Loucy (cell line): ENCODE results near the gene HLA-B.

Experiments used
- EZH2phosphoT487 ChIP-seq: fragments of 200-600 bp; IDR thresholded peaks from 2 replicates; pipeline ENCODE4 v1.6.1; 2018; ENCODE audit warnings: antibody characterized with exemption, mild to moderate bottlenecking, moderate library complexity, borderline replicate concordance
- TF ChIP-seq, protein P1 (sequence below): fragments of 200-600 bp; sonication (generic); conservative IDR thresholded peaks from 2 replicates; pipeline ENCODE4 v1.5.1; 2014; ENCODE audit warnings: mild to moderate bottlenecking, antibody characterized with exemption, low read length

- no peak for TF ChIP-seq EZH2phosphoT487
- TF ChIP-seq, protein P1, sequence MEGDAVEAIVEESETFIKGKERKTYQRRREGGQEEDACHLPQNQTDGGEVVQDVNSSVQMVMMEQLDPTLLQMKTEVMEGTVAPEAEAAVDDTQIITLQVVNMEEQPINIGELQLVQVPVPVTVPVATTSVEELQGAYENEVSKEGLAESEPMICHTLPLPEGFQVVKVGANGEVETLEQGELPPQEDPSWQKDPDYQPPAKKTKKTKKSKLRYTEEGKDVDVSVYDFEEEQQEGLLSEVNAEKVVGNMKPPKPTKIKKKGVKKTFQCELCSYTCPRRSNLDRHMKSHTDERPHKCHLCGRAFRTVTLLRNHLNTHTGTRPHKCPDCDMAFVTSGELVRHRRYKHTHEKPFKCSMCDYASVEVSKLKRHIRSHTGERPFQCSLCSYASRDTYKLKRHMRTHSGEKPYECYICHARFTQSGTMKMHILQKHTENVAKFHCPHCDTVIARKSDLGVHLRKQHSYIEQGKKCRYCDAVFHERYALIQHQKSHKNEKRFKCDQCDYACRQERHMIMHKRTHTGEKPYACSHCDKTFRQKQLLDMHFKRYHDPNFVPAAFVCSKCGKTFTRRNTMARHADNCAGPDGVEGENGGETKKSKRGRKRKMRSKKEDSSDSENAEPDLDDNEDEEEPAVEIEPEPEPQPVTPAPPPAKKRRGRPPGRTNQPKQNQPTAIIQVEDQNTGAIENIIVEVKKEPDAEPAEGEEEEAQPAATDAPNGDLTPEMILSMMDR = no peak
Observed at GRCh38 chr6:31308845-31309175, 48.2 kb downstream of the HLA-B start.
